Fibroblast of skin of left quadriceps (primary cell): Measurements from ENCODE around the gene PEDS1.
A peak's percentile ranks its signal among the peaks of the same experiment; 100 is the strongest.
"Not testable (repeated sequence)": the region's sequence is repeated elsewhere in the genome, so short reads cannot be mapped to it uniquely, and the experiment has no call there.

ENCODE experiments used
- DNase-seq, 2 experiments: peaks; one replicate each; pipeline ENCODE4 v3.0.0-alpha.2; 2013; ENCODE audit warnings: low read depth in 2 of 2

The PEDS1 gene

GRCh38 chr20:50163570-50164317 lies 10.2 kb upstream of the PEDS1 start:
- DNase-seq = peak; percentile 27 to 39

- not testable (repeated sequence) for DNase-seq
These were observed 8.0 kb upstream of the PEDS1 start for GRCh38 chr20:50161494-50161893.

GRCh38 chr20:50153153-50153499 lies 397 bp downstream of the PEDS1 start:
- no peak for DNase-seq

GRCh38 chr20:50152394-50153152 lies 950 bp downstream of the PEDS1 start:
- DNase-seq = no peak

GRCh38 chr20:50151034-50151743 lies 2.3 kb downstream of the PEDS1 start:
- no peak for DNase-seq

- DNase-seq = no peak
These were observed 3.9 kb downstream of the PEDS1 start for GRCh38 chr20:50149481-50150254.

- no peak for DNase-seq
These were observed 6.5 kb downstream of the PEDS1 start for GRCh38 chr20:50146732-50147662.

GRCh38 chr20:50146214-50146613 lies 7.3 kb downstream of the PEDS1 start:
- no peak for DNase-seq

GRCh38 chr20:50145566-50145965 lies 8.0 kb downstream of the PEDS1 start:
- no peak for DNase-seq

- DNase-seq = peak; percentile 93 to 94
These were observed 9.2 kb downstream of the PEDS1 start for GRCh38 chr20:50144362-50144761.

- DNase-seq = no peak
These were observed 10.7 kb downstream of the PEDS1 start for GRCh38 chr20:50142812-50143211.

- no peak for DNase-seq
These were observed 11.5 kb downstream of the PEDS1 start for GRCh38 chr20:50141811-50142561.

- no peak for DNase-seq
These were observed 12.4 kb downstream of the PEDS1 start for GRCh38 chr20:50141018-50141675.

GRCh38 chr20:50140339-50140859 lies 13.1 kb downstream of the PEDS1 start:
- DNase-seq = no peak

GRCh38 chr20:50138479-50139393 lies 14.8 kb downstream of the PEDS1 start:
- DNase-seq = no peak

- DNase-seq = no peak
These were observed 15.4 kb downstream of the PEDS1 start for GRCh38 chr20:50138120-50138478.

- DNase-seq = not testable (repeated sequence)
These were observed 15.8 kb downstream of the PEDS1 start for GRCh38 chr20:50137702-50138101.
